Trophoblast cell (in vitro differentiated cells and primary cell): Measurements from ENCODE around the gene AUTS2.
"Not testable (repeated sequence)": the region's sequence is repeated elsewhere in the genome, so short reads cannot be mapped to it uniquely, and the experiment has no call there.

Experiments
- DNase-seq, 2 donors: peaks; one replicate each; pipeline ENCODE4 v3.0.0-alpha.2; 2016
- H2AFZ ChIP-seq: 2 replicates; pipeline ENCODE4 v1.6.1; 2013; ENCODE audit warnings: low read length, moderate library complexity, mild to moderate bottlenecking; ENCODE audit not compliant: insufficient read depth, poor library complexity
- H2AK5ac ChIP-seq: 2 replicates; pipeline ENCODE4 v1.6.1; 2013; ENCODE audit warnings: mild to moderate bottlenecking, low read length
- H2BK120ac ChIP-seq: 2 replicates; pipeline ENCODE4 v1.6.1; 2013; ENCODE audit warnings: low read length, mild to moderate bottlenecking, moderate library complexity; ENCODE audit not compliant: insufficient read depth, poor library complexity
- H2BK12ac ChIP-seq: 2 replicates; pipeline ENCODE4 v1.6.1; 2013; ENCODE audit warnings: mild to moderate bottlenecking, low read length, moderate library complexity
- H2BK5ac ChIP-seq: 2 replicates; pipeline ENCODE4 v1.6.1; 2013; ENCODE audit warnings: low read length, low read depth, moderate library complexity, mild to moderate bottlenecking; ENCODE audit not compliant: poor library complexity
- H3K14ac ChIP-seq: 2 replicates; pipeline ENCODE4 v1.6.1; 2013; ENCODE audit warnings: mild to moderate bottlenecking, low read length
- H3K18ac ChIP-seq: 2 replicates; pipeline ENCODE4 v1.6.1; 2013; ENCODE audit warnings: mild to moderate bottlenecking, low read length
- H3K23ac ChIP-seq: 2 replicates; pipeline ENCODE4 v1.6.1; 2013; ENCODE audit warnings: low read length
- H3K27ac ChIP-seq: 2 replicates; pipeline ENCODE4 v1.5.1; 2013; ENCODE audit warnings: low read depth, mild to moderate bottlenecking, inconsistent platforms, low read length, moderate library complexity
- H3K27me3 ChIP-seq: 2 replicates; pipeline ENCODE4 v1.6.1; 2013; ENCODE audit warnings: inconsistent platforms, mild to moderate bottlenecking, low read length, moderate library complexity; ENCODE audit not compliant: insufficient read depth
- H3K36me3 ChIP-seq, 2 experiments: 1 replicate in 1 of 2; 2 replicates in 1 of 2; pipeline ENCODE4 v1.6.1; 2013; ENCODE audit warnings: low read length in 2 of 2, mild to moderate bottlenecking in 2 of 2, moderate library complexity in 1 of 2; ENCODE audit not compliant: insufficient read depth in 2 of 2, control insufficient read depth in 1 of 2
- H3K4ac ChIP-seq: 2 replicates; pipeline ENCODE4 v1.6.1; 2013; ENCODE audit warnings: low read depth, mild to moderate bottlenecking, low read length, moderate library complexity
- H3K4me1 ChIP-seq, 2 experiments: 1 replicate in 1 of 2; 2 replicates in 1 of 2; pipeline ENCODE4 v1.6.1; 2013; ENCODE audit warnings: low read length in 2 of 2, mild to moderate bottlenecking in 2 of 2, moderate library complexity in 1 of 2; ENCODE audit not compliant: insufficient read depth in 2 of 2, control insufficient read depth in 1 of 2
- H3K4me2 ChIP-seq: 2 replicates; pipeline ENCODE4 v1.6.1; 2013; ENCODE audit warnings: inconsistent platforms, mild to moderate bottlenecking, low read length, moderate library complexity
- H3K4me3 ChIP-seq: 2 replicates; pipeline ENCODE4 v1.5.1; 2013; ENCODE audit warnings: mild to moderate bottlenecking, low read depth, low read length, inconsistent platforms
- H3K79me1 ChIP-seq: one replicate; pipeline ENCODE4 v1.6.1; 2013; ENCODE audit warnings: low read length
- H3K79me2 ChIP-seq: 2 replicates; pipeline ENCODE4 v1.6.1; 2013; ENCODE audit warnings: low read length, mild to moderate bottlenecking; ENCODE audit not compliant: control insufficient read depth, insufficient read depth, poor library complexity
- H3K9ac ChIP-seq: 2 replicates; pipeline ENCODE4 v1.6.1; 2013; ENCODE audit warnings: mild to moderate bottlenecking, low read length
- H3K9me3 ChIP-seq: 2 replicates; pipeline ENCODE4 v1.6.1; 2013; ENCODE audit warnings: low read depth, mild to moderate bottlenecking, control low read depth, inconsistent platforms, low read length; ENCODE audit not compliant: insufficient read depth
- H4K12ac ChIP-seq: 2 replicates; pipeline ENCODE4 v1.6.1; 2013; ENCODE audit warnings: low read depth, mild to moderate bottlenecking, low read length, moderate library complexity
- H4K8ac ChIP-seq: 2 replicates; pipeline ENCODE4 v1.6.1; 2013; ENCODE audit warnings: low read depth, mild to moderate bottlenecking, low read length, moderate library complexity
- H4K91ac ChIP-seq: one replicate; pipeline ENCODE4 v1.6.1; 2013; ENCODE audit warnings: low read depth, mild to moderate bottlenecking, low read length, moderate library complexity
- WGBS: extraction: QIAGEN DNeasy Blood & Tissue Kit; methylation state at CpG from one replicate; pipeline ENCODE4 v1.1.7; 2013; ENCODE audit warnings: missing lambda C conversion rate; ENCODE audit not compliant: insufficient read length, insufficient coverage; ENCODE audit errors: extremely low coverage; 5-methylcytosine and 5-hydroxymethylcytosine counted together

The AUTS2 gene

DNA sequence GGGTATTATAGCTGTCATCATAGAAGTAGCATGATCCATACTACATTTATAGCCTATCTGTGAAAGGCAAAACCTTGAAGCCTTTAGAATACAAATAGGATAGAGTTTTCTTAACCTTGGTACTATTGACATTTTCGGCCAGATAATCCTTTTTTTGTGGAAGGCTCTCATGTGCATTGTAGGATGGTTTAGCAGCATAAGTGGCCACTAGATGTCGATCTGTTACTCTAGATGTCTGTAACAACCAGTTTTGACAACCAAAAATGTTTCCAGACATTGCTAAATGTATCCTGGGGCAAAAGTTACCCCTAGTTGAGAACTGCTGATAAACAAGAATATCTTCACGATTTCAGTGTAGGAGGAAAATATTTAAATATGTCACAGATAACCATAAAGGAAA is 1214.2 kb downstream of the AUTS2 start:
- H3K4me3 ChIP-seq: no peak overlapping the region
- no peaks in the 10 kb centered on the region for H3K9me3 ChIP-seq
- H3K27ac ChIP-seq: no peak overlapping the region
- no peak overlapping the region for H3K23ac ChIP-seq
- H3K27me3 ChIP-seq: no peaks in the 10 kb centered on the region
- no peak overlapping the region for H2AFZ ChIP-seq
- no CpG with 5 or more reads among the region's 3 CpGs for WGBS
- no peaks in the 10 kb centered on the region for H3K79me1 ChIP-seq
- no peak overlapping the region for H2BK120ac ChIP-seq
- H3K79me2 ChIP-seq: no peaks in the 10 kb centered on the region
- no peaks in the 10 kb centered on the region for H3K36me3 ChIP-seq
- H4K12ac ChIP-seq: no peak overlapping the region
- H4K91ac ChIP-seq: no peak overlapping the region
- no peak overlapping the region for H3K9ac ChIP-seq
- H3K4me2 ChIP-seq: no peak overlapping the region
- H3K14ac ChIP-seq: no peak overlapping the region
- H2AK5ac ChIP-seq: no peak overlapping the region
- no peak overlapping the region for H3K4ac ChIP-seq
- no peak overlapping the region for H2BK12ac ChIP-seq
- no peak overlapping the region for H4K8ac ChIP-seq
- no peak overlapping the region for H3K18ac ChIP-seq
- no peaks in the 10 kb centered on the region for H3K4me1 ChIP-seq
- H2BK5ac ChIP-seq: no peak overlapping the region
- DNase-seq: no peak

DNA sequence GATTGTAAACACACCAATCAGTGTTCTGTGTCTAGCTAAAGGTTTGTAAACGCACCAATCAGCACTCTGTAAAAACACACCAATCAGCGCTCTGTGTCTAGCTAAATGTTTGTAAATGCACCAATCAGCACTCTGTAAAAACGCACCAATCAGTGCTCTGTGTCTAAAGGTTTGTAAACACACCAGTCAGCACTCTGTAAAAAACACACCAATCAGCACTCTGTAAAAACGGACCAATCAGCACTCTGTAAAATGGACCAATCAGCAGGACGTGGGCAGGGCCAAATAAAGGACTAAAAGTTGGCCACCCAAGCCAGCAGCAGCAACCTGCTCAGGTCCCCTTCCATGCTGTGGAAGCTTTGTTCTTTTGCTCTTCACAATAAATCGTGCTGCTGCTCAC is 1224.2 kb downstream of the AUTS2 start:
- H4K8ac ChIP-seq, H3K4me2 ChIP-seq: not testable (repeated sequence)

DNA sequence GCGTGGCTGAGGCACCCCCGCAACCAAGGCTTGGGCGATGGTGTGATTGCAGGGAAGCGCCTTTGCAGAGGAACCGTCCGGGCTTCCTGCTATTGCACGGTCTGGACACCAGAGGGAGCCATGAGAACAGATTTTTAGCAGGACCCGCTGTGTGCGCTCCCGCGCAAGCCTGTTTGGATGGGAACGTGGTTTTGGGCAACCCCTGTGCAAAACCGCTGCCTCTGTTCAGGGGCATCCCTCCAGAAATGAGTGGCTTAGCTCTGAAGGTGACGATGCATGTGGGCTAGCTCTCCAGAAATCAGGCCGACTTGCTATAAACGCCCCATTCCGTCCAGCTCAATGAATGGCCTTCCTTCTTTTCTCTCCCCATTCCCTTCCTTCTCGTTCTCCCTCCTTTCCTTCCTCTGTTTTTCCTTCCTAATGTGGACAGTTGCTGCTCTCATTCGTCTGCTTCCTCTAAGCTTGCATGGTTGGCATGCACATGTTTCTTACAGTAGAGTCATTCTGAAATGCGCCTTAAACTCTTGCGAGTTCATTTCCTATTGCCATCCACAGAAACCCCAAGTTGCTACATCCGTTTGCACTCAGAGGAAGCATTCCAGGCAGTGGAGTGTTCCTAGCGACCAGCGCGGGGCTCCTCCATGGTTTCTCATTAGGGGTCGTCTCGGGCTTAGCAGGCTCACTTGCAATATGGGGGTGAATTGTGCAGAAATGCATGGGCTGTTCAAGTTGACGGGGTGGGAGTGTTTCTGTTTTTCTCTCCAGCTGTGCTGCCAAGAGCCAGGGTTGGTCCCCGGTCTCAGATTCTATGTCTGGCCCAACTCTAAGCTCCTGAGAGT is 1231.2 kb downstream of the AUTS2 start:
- Histone ChIP-seq H3K4me3 (no peak overlapping the region), H2BK120ac (no peak overlapping the region), H3K18ac (no peak overlapping the region), H3K27me3 (no peaks in the 10 kb centered on the region), H4K8ac (no peak overlapping the region), H2BK12ac (no peak overlapping the region), H3K4me1 (no peaks in the 10 kb centered on the region), H3K23ac (no peak overlapping the region), H3K79me2 (no peaks in the 10 kb centered on the region), H2AK5ac (no peak overlapping the region), H3K27ac (no peak overlapping the region), H4K12ac (no peak overlapping the region), H3K9ac (no peak overlapping the region), H3K79me1 (no peaks in the 10 kb centered on the region), H3K36me3 (no peaks in the 10 kb centered on the region), H3K4ac (no peak overlapping the region), H2BK5ac (no peak overlapping the region), H3K4me2 (peak overlapping the region; percentile 4), H3K9me3 (no peaks in the 10 kb centered on the region), H2AFZ (no peak overlapping the region), H3K14ac (no peak overlapping the region), H4K91ac (no peak overlapping the region)
- peak; percentile 27 to 70 for DNase-seq
- WGBS: no CpG with 5 or more reads among the region's 29 CpGs

More for the DNA sequence above, 1224.2 kb downstream of the AUTS2 start:
- not testable (repeated sequence) for H3K4me1 ChIP-seq, H4K91ac ChIP-seq, DNase-seq, H3K18ac ChIP-seq, H2AK5ac ChIP-seq, H2BK12ac ChIP-seq, H3K36me3 ChIP-seq, H3K4me3 ChIP-seq, H3K9ac ChIP-seq, H3K27ac ChIP-seq, H3K79me2 ChIP-seq, H3K79me1 ChIP-seq, H2BK5ac ChIP-seq, H3K23ac ChIP-seq, H3K9me3 ChIP-seq, H3K14ac ChIP-seq, H3K4ac ChIP-seq, H3K27me3 ChIP-seq, H2AFZ ChIP-seq, H4K12ac ChIP-seq, H2BK120ac ChIP-seq
- WGBS: no CpG with 5 or more reads among the region's 6 CpGs

DNA sequence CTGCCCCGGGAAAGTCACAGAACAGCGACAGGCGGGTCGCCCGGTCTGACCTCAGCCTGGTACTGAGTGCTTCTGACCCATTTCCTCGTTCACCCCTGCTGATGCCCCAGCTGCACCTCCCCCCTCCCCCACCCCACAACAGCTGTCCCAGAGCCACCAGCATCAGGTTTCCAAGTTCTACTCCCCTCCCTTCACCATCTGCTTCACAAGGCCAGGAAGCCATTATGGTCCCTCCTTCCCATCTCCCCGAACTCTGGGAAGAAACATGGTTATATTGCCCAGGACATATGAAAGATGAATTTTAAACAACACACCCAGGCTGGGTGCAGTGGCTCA is 1231.8 kb downstream of the AUTS2 start:
- Histone ChIP-seq H3K4me2 (no peak overlapping the region), H2AK5ac (no peak overlapping the region), H3K79me1 (no peaks in the 10 kb centered on the region), H3K23ac (no peak overlapping the region), H2AFZ (no peak overlapping the region), H3K4me3 (no peak overlapping the region), H3K18ac (no peak overlapping the region), H3K79me2 (no peaks in the 10 kb centered on the region), H2BK12ac (no peak overlapping the region), H3K9ac (no peak overlapping the region), H4K91ac (no peak overlapping the region), H2BK120ac (no peak overlapping the region), H3K4me1 (no peaks in the 10 kb centered on the region), H3K9me3 (no peaks in the 10 kb centered on the region), H4K8ac (no peak overlapping the region), H3K27me3 (no peaks in the 10 kb centered on the region), H3K14ac (no peak overlapping the region), H3K27ac (no peak overlapping the region), H2BK5ac (no peak overlapping the region), H4K12ac (no peak overlapping the region), H3K4ac (no peak overlapping the region), H3K36me3 (no peaks in the 10 kb centered on the region)
- no CpG with 5 or more reads among the region's 7 CpGs for WGBS
- DNase-seq: no peak
